AG20443 (cell line): Measurements from ENCODE around the gene ZNF555.

ENCODE experiments used
- DNase-seq: peaks from one replicate; pipeline ENCODE4 v3.0.0; 2012; ENCODE audit warnings: low spot score, mixed read lengths

ZNF555 gene

DNA sequence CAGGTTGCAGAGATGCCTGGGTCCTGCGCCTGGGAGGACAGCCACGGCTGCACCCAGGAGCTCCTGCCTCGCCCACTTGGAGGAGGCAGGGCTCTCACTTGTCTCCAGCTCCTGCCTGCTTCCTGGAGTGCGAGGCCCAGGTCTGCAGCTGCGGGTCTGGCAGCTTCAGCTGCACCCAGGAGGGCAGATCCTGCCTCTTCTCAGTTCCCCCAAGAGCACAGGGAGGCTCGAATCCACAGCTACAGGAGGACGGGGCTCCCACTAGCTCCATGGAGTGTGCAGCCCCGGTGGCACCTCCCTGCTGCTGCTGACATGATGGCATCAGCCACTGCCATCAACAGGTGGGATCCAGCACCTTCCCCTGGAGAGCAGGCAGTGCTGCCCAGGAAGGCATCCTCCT lies 17.1 kb upstream of the ZNF555 start:
- no peak for DNase-seq

DNA sequence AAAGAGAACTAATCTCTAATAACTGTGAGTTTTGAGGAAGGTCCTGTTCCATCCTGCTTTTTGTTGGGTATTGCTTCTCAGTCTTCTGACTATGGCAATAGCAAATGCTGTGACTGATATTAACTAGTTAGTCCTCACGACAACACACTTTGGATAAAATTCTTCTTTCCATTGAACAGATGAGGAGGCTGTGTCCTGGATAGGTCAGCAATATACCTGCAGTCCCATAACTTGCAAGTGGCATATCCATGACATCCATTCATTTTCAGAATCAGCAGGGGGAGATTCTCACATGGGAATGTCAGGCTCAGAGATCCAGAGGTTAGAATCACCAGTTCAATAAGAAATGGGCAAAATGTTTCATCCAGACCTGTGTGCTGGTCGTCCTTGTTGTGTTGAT lies 14.3 kb upstream of the ZNF555 start:
- no peak for DNase-seq

GRCh38 chr19:2827840-2828489 lies 13.3 kb upstream of the ZNF555 start:
- DNase-seq = no peak

DNA sequence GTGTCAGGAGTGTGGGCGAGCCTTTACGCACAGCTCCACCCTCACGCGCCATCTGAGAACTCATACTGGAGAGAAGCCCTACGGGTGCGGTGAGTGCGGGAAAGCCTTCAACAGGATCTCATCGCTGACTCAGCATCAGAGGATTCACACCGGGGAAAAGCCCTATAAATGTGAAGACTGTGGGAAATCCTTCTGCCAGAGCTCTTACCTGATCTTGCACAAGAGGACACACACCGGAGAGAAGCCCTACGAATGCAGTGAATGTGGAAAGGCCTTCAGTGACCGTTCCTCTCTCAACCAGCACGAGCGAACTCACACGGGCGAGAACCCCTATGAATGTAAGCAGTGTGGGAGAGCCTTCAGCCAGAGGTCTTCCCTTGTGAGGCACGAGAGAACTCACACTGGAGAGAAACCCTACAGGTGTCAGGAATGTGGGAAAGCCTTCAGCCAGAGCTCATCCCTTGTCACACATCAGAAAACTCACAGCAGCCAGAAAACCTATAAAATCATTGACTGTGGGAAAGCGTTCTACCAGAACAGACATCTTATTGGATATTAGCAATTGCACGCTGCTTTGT lies 6.9 kb upstream of the ZNF555 start:
- no peak for DNase-seq

DNA sequence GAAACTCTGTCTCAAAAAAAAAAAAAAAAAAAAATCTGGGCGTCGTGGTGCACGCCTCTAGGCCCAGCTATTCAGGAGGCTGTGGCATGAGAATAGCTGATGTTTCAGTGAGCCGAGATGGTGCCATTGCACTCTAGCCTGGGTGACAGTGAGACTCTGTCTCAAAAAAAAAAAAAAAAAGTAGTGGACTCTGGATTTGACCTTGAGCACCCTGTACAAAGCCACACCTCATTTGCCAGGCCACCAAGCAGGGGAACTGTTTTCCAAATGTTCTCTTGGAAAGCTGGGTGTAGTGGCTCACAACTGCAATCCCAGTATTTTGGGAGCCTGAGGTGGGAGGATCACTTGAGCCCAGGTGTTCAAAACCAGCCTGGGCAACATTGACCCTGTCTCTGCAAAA lies 3.8 kb upstream of the ZNF555 start:
- DNase-seq = no peak

DNA sequence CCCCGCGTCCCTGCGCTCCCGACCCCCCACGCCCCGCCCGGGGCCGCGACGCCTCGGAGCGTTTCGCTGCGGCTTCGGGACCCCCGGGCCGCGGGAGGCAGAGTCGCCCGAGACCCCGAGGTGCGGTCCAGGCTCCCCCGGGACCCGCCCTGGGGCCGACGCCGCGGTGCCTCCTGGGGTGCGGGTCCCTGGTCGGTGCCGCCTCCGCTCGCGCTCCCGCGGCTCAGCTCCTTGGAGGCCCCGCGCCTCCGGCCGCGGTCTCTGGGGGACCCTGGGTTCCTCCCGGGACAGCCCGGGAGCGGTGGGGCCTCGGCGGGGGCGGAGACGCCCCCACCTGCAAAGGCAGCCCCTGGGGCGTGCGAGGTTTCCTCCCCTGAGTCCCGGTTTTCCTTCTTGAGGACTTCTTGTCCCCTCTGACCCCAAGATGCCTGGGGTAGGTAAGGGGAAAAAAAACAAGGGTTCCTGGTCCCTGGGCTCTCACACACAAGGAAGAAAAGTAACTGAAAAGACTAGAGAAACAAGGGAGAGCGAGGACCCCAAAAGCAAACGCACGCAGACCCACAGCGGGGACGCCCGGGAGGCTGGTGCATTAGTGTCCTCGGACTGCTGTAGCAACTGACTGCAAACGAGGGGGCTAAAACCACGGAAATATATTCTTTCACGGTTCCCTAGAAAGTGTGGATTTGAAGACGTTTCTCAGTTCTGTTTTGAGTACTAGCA lies 740 bp downstream of the ZNF555 start:
- no peak for DNase-seq

DNA sequence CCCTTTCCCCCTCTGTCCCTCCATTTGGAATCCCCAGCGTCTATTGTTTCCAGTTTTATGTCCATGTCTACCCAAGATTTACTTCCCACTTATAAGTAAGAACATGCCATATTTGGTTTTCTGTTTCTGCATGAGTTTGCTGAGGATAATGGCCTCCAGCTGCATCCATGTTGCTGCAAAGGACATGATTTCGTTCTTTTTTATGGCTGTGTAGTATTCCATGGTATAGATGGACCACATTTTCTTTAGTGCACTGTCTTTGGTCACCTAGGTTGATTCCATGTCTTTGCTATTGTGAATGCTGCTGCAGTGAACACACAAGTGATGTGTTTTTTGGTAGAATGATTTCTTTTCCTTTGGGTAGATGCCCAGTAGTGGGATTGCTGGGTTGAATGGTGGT lies 3.8 kb downstream of the ZNF555 start:
- DNase-seq = no peak

- DNase-seq = no peak
These were observed 5.1 kb downstream of the ZNF555 start for GRCh38 chr19:2846180-2846894.

- no peak for DNase-seq
These were observed 6.2 kb downstream of the ZNF555 start for GRCh38 chr19:2847507-2847906.

DNA sequence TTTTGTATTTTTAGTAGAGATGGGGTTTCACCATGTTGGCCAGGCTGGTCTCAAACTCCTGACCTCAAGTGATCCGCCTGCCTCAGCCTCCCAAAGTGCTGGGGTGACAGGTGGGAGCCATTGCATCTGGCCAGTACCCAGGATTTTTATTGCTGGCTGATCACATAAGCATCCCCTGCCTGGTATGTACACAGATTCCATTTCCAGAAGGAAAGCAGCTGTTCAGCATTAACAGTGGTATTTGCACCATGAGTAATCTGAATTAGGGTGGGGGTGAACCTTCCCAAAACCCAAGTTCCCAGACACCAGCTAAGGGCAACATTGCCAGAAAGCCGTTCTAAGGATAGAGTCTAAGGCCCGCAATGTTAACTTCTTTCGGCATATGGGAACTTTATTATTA lies 7.3 kb downstream of the ZNF555 start:
- DNase-seq = no peak

DNA sequence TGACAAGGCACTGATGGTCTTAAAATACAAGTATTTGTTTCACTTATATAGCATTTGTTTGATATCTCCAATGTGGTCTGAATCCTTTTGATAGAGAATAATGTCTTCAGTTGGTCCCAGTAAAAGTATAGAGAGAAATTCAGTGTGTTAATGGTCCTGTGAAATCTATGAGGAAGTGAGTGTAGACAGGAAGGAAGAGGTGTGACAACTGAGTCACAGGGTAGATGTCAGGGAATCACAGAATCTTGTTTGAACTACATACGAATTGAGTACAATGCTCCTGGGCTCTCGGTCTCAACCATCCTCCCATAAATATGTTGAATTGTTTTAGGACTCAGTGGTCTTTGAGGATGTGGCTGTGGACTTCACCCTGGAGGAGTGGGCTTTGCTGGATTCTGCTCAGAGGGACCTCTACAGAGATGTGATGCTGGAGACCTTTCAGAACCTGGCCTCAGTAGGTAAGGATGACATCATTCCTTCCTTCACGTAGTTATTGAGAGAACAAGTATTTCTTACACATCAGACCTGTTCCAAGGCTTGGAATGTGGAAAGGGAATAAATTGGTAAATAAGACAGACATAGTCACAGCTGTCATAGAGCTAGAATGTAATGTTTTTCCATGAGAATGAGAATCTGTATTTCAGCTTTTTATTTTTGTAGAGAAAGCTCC lies 9.1 kb downstream of the ZNF555 start:
- no peak for DNase-seq

- DNase-seq = no peak
These were observed 11.3 kb downstream of the ZNF555 start for GRCh38 chr19:2852598-2852997.

- no peak for DNase-seq
These were observed 11.8 kb downstream of the ZNF555 start for GRCh38 chr19:2853015-2853606.

GRCh38 chr19:2854849-2855248 lies 13.6 kb downstream of the ZNF555 start:
- no peak for DNase-seq

- no peak for DNase-seq
These were observed 15.3 kb downstream of the ZNF555 start for GRCh38 chr19:2856457-2857050.

DNA sequence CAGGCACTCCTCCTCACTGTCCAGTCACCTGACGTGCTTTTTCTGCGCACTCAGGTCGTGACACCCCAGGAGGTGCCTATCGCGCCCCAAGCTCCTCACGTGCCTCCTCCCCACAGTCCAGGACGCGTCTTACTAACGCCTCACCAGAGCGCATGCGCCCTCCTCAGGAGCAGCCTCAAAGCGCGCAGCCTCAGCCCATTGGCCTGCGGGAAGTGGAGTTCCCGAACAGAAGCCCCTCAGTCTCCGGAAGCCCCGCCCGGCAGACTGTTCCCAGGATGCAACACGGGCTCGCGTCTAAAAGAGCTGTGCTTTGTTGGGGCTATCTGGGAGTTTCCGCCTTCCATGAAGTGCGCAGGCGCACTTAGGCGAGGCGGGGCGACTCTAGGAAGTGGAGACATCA lies 17.6 kb downstream of the ZNF555 start:
- DNase-seq = no peak

- no peak for DNase-seq
These were observed 22.5 kb downstream of the ZNF555 start for GRCh38 chr19:2863816-2864215.

DNA sequence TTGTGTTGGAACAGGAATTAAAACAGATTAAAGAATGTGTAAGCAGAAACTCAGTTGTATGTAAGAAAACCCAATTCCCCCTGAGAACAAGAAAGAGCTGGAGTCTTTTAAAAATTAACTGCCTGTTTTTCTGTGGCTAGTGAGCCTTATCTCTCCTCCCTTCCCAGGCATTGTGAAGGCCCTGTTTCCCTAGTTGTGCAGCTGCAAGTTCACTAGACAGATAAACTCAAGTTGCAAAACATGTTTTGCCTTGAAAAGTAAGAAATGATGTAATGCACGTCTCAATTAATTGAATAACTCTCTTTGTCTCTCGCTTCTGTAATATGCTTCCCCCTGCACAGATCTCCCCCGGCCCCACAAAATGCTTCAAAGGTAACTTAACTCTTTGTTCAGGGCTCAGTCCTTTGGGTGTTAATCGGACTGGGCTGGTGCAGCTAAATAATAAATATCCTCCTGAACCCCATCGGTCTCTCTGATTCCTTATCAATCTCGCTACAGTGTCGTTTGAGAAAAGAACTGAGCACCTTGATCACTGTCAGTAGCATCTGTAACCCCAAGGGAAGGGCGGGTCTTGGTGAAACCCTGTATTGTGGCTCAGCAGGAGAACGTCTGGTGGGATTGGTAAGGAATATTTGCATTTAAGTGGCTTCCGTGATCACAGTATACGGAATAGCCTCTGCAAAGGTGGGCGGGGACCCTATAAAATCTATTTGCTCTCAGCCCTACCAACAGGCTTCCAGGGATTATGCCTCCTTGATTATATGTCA lies 24.2 kb downstream of the ZNF555 start:
- DNase-seq = no peak

GRCh38 chr19:2866495-2867024 lies 25.3 kb downstream of the ZNF555 start:
- DNase-seq = no peak
